ENCODE data around the gene GARIN3.
"Not testable (repeated sequence)": the region's sequence is repeated elsewhere in the genome, so short reads cannot be mapped to it uniquely, and the experiment has no call there.

GARIN3 gene

DNA sequence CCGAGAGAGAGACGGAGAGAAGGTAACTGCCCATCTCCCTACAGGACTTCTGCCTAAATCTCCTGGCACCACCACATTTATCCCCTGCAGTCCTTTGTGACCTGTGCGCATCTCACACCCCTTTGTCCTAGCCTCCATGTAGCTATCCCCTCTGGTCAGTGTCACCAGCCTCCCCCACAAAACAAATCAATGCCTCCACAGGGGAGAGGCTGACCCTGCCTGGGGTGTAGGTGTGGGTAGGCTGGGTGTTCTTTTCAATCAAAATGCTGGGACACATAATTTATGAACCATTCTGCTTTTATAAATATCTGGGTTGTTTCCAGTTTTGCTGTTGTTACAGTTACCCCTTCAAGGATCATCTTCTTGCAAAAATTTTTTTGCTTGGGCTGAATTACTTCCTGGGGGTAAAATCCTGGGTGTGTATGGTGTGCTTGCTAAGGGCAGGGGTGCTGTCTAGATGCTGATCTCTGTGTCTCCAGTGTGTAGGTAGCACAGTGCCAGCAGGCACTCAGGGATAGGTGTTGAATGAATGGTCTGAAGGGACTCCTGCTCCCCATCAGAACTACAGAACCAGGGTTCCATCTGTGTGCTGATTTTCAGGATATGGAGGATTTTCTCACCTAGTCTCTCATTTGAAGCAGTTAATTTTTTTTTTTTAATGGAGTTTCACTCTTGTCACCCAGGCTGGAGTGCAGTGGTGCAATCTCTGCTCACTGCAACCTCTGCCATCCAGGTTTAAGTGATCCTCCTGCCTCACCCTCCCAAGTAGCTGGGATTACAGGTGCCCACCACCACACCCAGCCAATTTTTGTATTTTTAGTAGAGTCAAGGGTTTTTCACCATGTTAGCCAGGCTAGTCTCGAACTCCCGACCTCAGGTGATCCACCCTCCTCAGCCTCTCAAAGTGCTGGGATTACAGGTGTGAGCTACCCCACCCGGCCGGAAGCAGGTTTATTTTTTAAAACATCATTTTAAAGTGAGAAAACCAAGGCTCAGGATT, at the start of gene GARIN3:
Gene GARIN3, minus strand, starts transcription at position 51 of the 1,000 bp plus-strand sequence. CDS start 96 bp downstream, outside the sequence.
- Mint-ChIP-seq H3K27me3 (ENCODE audit: low read depth) (no peaks in the 10 kb centered on the region), H3K4me1 (ENCODE audit: low read depth) (peaks cover 65% of the 10 kb centered on the region), H3K36me3 (ENCODE audit: low read depth) (peaks cover 6% of the 10 kb centered on the region), H3K4me3 (peak within 1 kb of the TSS; percentile 36), H3K9me3 (peaks cover 6% of the 10 kb centered on the region), H3K27ac (peak within 1 kb of the TSS; percentile 91)

DNA sequence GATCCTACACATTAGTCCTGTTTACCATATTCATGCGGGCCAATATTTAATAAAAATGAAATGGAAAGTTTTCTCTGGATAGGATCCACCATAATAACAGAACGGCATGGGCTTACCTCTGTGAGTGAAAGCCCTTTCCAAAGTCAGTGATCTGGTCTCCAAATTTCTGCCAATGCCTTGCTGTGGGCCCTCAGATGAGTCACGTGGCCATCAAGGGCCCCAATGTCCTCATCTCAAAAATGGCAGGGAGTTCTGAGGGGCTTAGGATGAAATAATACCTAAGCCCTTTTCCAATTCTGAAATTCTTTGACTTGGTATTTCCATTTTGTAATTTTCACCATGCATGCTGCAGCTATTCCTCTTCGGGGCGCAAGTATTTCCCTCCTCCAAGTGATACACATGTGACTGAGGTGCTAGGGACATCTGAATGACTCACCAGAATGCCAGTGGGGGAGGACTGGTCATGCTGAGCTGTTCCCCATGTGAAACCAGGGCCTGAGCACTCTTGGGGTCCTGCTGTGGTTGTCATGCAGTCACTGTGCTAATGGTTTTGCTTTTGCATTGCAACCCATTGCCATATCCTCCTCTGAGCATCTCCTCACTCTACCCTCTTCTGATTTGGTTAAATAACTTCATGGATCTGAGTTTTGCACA, 49.6 kb upstream of the GARIN3 start:
- H3K9me3 Mint-ChIP-seq = no peaks in the 10 kb centered on the region
- H3K27me3 Mint-ChIP-seq (ENCODE audit: low read depth) = no peaks in the 10 kb centered on the region
- peaks cover 89% of the 10 kb centered on the region for H3K36me3 Mint-ChIP-seq (ENCODE audit: low read depth)
- H3K4me3 Mint-ChIP-seq = peak overlapping the region; percentile 62
- peaks cover 92% of the 10 kb centered on the region for H3K4me1 Mint-ChIP-seq (ENCODE audit: low read depth)
- peak overlapping the region; percentile 94 for H3K27ac Mint-ChIP-seq

DNA sequence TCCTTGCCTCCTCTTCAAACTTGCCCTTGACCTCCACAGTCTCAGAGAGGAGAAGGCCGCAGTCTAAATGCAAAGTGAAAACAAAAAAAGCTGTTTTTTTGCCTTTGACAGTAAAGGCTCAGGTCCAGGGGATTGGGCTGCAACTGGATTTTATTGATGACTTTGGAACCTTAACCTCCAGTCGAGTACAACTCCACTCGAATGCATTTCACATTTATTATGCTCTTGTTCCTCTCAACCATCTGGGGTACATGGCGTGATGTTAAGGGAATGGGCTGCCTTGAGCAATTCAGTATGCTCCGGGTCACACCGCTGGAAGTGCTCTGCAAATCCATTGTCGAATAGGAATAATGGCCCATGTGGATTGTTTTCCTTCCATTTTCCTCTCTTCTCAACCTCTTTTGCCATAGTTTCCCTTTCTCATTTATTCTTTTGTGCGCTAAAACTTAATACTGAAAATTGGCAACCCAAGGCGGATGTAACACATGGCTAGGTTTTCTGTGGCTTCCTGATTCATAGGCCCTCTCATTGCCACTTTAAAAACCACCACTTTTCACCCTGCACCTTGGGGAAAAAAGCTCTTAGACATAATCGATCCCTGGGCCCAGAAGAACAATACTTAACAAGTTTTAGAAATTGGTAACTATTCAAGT, 48.9 kb upstream of the GARIN3 start:
- Mint-ChIP-seq H3K4me1 (ENCODE audit: low read depth) (peaks cover 91% of the 10 kb centered on the region), H3K36me3 (ENCODE audit: low read depth) (peaks cover 87% of the 10 kb centered on the region), H3K4me3 (peak overlapping the region; percentile 62), H3K27ac (peak overlapping the region; percentile 94), H3K9me3 (no peaks in the 10 kb centered on the region), H3K27me3 (ENCODE audit: low read depth) (no peaks in the 10 kb centered on the region)

DNA sequence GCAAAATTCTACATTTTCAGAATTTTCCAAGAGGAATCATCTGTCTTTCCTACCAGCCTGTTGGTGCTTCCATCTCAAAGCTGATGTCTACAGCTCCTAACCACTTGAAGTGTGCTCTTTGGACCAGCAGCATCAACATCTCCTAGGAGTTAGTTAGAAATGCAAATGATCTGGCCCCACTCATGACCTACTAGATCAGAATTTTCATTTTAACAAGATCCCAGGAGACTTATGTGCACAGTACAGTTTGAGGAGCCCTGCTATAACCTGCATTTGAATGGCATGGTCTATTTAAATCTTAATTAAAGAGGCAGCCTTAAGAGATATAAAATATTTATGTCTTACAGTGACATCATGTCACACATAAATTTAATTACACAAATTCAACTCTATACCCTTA, 48.4 kb upstream of the GARIN3 start:
- Mint-ChIP-seq H3K27ac (peak overlapping the region; percentile 94), H3K4me3 (peak overlapping the region; percentile 19)

DNA sequence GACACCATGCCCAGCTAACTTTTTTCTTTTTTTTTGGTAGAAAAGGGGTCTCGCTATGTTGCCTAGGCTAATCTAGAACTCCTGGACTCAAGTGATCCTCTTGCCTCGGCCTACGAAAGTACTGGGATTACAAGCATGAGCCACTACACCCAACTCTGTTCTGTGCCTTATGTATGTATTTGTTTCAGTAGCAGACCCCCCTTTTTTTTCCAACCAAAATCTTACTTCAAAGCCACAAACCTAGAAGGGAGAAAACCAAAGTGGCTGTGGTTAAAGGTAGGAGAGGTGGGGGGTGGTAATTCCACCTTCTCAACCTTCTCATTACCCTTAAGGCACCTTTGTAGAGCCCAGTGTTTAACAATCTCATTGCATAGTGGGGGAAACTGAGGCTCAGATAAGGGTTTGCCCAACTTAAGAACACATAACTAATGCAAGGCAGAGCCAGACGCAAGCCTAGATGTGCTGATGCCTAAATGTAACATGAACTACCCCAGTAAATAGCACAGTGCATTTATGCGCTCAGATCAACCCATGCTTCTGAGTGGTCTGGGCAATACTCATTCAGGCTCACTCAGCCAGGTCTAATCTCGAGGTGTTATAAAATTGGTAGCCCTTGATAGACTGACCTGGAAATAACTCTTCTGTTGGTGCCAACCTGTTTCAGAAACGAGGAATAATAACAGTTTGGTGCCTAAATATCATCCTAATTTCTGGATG, 47.6 kb upstream of the GARIN3 start:
- H3K4me1 Mint-ChIP-seq (ENCODE audit: low read depth) = peaks cover 82% of the 10 kb centered on the region

More for the DNA sequence above, 48.4 kb upstream of the GARIN3 start:
- Mint-ChIP-seq H3K9me3 (no peaks in the 10 kb centered on the region), H3K4me1 (ENCODE audit: low read depth) (peaks cover 86% of the 10 kb centered on the region), H3K36me3 (ENCODE audit: low read depth) (peaks cover 82% of the 10 kb centered on the region), H3K27me3 (ENCODE audit: low read depth) (no peaks in the 10 kb centered on the region)

DNA sequence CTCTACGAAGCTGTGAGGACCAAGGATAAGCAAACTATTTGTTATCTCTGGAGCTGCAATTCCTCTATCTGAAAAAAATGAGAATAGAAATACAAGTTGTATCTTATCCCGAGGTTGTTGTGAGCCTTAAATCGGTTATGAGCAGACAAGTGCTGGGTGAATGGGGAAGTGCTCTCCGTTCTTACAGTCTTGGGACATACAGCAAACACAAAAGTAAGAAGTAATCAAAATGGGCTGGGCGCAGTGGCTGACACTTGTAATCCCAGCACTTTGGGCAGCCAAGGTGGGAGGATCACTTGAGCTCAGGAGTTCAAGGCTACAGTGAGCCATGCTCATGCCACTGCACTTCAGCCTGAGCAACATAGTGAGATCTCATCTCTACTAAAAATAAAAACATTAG, 46.2 kb upstream of the GARIN3 start:
- Mint-ChIP-seq H3K4me1 (ENCODE audit: low read depth) (peaks cover 83% of the 10 kb centered on the region), H3K27me3 (ENCODE audit: low read depth) (no peaks in the 10 kb centered on the region), H3K4me3 (peak overlapping the region; percentile 32), H3K36me3 (ENCODE audit: low read depth) (peaks cover 84% of the 10 kb centered on the region), H3K9me3 (no peaks in the 10 kb centered on the region), H3K27ac (peak overlapping the region; percentile 94)

More for the DNA sequence above, 47.6 kb upstream of the GARIN3 start:
- H3K27ac Mint-ChIP-seq = peak overlapping the region; percentile 94
- H3K4me3 Mint-ChIP-seq = peak overlapping the region; percentile 30
- H3K36me3 Mint-ChIP-seq (ENCODE audit: low read depth) = peaks cover 80% of the 10 kb centered on the region
- H3K27me3 Mint-ChIP-seq (ENCODE audit: low read depth) = no peaks in the 10 kb centered on the region
- H3K9me3 Mint-ChIP-seq = no peaks in the 10 kb centered on the region

DNA sequence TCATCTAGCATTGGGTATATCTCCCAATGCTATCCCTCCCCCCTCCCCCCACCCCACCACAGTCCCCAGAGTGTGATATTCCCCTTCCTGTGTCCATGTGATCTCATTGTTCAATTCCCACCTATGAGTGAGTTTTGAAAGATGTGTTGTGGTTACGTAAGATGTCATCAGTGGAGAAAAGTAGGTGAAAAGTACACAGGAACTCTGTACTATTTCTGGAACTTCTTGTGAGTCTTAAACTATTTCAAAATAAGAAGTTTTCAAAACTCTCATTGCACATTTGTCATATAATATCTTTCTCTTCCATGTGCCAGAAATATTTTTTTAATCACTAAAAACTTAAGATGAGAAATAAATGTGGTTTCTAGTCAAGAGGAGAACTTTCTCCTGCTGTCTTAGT, 44.6 kb upstream of the GARIN3 start:
- Mint-ChIP-seq H3K4me3 (peak overlapping the region; percentile 12), H3K27ac (peak overlapping the region; percentile 70), H3K4me1 (ENCODE audit: low read depth) (peaks cover 78% of the 10 kb centered on the region), H3K36me3 (ENCODE audit: low read depth) (peaks cover 82% of the 10 kb centered on the region)
- not testable (repeated sequence) for H3K27me3 Mint-ChIP-seq (ENCODE audit: low read depth); H3K9me3 Mint-ChIP-seq

DNA sequence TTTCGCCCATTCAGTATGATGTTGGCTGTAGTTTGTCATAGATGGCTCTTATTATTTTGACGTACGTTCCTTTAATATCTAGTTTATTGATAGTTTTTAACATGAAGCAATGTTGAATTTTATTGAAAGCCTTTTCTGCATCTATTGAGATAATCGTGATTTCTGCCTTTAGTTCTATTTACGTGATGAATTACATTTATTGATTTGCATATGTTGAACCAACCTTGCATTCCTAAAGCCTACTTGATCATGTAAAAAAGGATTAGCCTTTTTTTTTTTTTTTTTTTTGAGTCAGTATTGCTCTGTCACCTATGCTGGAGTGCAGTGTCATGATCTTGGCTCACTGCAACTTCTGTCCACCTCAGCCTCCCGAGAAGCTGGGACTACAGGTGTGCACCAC, 39.6 kb upstream of the GARIN3 start:
- H3K27ac Mint-ChIP-seq = no peak overlapping the region
- no peak overlapping the region for H3K4me3 Mint-ChIP-seq
- H3K4me1 Mint-ChIP-seq (ENCODE audit: low read depth) = peaks cover 64% of the 10 kb centered on the region

DNA sequence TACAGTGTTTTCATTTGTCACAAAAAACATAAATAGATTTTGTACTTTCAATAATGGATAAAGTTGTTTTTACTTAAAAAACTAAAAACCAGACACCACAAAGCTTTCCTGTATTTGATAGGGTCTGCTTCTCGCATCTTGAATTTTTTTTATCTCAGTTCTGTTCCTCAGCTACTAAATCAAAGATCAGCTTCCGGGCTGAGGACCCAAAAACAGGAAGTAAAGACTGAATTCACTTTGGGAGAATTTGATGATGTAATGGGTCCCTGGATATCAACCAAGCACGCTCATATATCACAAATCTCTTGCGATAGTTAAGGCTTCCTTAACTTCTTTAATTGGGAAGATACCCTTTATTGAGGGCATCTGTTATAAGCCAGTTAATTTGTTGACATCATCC, 38.7 kb upstream of the GARIN3 start:
- no peaks in the 10 kb centered on the region for H3K27me3 Mint-ChIP-seq (ENCODE audit: low read depth)
- H3K9me3 Mint-ChIP-seq = no peaks in the 10 kb centered on the region
- peak overlapping the region; percentile 73 for H3K27ac Mint-ChIP-seq
- H3K4me1 Mint-ChIP-seq (ENCODE audit: low read depth) = peaks cover 66% of the 10 kb centered on the region
- H3K36me3 Mint-ChIP-seq (ENCODE audit: low read depth) = peaks cover 62% of the 10 kb centered on the region
- peak overlapping the region; percentile 28 for H3K4me3 Mint-ChIP-seq

More for the DNA sequence above, 39.6 kb upstream of the GARIN3 start:
- peaks cover 59% of the 10 kb centered on the region for H3K36me3 Mint-ChIP-seq (ENCODE audit: low read depth)
- no peaks in the 10 kb centered on the region for H3K27me3 Mint-ChIP-seq (ENCODE audit: low read depth)
- no peaks in the 10 kb centered on the region for H3K9me3 Mint-ChIP-seq

DNA sequence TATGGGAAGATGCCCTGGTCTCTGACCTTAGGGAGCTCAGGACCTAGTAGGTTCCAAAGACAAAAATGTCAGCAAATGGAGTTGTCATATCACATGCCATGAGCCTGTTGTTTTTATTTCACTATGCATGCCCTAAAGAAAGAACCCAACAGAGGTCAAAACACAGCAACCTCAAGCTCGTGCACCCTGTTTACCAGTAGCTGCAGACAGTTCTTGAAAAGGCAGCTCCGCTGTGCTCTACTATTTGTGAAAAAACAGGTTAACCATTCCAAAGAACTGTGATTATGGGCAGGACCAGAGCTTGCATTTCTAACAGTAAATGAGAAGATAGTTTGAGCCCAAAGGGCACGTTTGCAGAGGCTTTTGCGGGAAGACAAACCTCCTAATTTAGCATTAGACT, 37.4 kb upstream of the GARIN3 start:
- H3K36me3 Mint-ChIP-seq (ENCODE audit: low read depth) = peaks cover 66% of the 10 kb centered on the region
- no peaks in the 10 kb centered on the region for H3K9me3 Mint-ChIP-seq
- peak overlapping the region; percentile 56 for H3K4me3 Mint-ChIP-seq
- H3K27ac Mint-ChIP-seq = peak overlapping the region; percentile 73
- H3K27me3 Mint-ChIP-seq (ENCODE audit: low read depth) = no peaks in the 10 kb centered on the region
- peaks cover 73% of the 10 kb centered on the region for H3K4me1 Mint-ChIP-seq (ENCODE audit: low read depth)

DNA sequence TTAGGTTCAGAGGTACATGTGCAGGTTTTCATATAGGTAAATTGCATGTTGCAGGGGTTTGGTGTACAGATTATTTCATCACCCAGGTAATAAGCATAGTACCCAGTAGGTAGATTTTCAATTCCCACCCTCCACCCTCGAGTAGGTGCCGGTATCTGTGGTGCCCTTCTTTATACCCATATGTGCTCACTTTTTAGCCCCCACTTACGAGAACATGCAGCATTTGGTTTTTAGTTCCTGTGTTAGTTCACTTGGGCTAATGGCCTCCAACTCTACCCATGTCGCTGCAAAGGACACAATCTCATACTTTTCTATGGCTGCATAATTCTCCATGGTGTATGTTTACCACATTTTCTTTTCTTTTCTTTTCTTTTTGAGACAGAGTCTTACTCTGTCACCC, 35.8 kb upstream of the GARIN3 start:
- peaks cover 73% of the 10 kb centered on the region for H3K4me1 Mint-ChIP-seq (ENCODE audit: low read depth)

DNA sequence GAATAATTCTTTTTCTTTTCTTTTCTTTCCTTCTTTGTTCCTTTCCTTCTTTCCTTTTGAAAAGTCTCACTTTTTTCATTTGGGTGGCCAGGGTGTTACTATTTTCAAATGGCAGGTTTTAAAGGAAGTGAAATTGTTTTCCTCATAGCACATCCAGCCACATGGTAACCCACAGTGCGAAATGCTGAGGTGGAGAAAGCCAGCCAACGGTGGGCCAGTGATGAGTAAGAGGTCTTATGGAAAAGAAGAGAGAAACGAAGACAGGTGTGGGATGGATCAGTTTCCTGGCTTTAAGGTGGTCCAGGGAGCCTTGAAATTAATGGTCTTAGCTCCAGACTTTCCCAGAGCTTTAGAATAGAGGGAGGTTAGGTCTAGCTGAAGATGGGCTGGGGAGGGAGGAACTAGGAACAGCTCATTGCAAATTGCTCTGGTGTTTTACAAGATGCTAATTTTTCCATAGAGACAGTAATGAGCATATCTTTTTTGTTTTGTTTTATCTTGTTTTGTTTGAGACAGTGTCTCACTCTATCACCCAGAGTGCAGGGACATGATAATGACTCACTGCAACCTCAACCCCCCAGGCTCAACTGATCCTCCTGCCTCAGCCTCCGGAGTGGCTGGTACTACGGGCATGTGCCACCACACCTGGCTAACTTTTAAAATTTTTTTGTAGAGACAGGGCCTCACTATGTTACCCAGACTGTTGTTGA, 32.4 kb upstream of the GARIN3 start:
- Mint-ChIP-seq H3K4me3 (peak overlapping the region; percentile 70), H3K27me3 (ENCODE audit: low read depth) (no peaks in the 10 kb centered on the region), H3K9me3 (no peaks in the 10 kb centered on the region), H3K4me1 (ENCODE audit: low read depth) (peaks cover 81% of the 10 kb centered on the region), H3K27ac (peak overlapping the region; percentile 80), H3K36me3 (ENCODE audit: low read depth) (peaks cover 61% of the 10 kb centered on the region)

More for the DNA sequence above, 35.8 kb upstream of the GARIN3 start:
- Mint-ChIP-seq H3K9me3 (no peaks in the 10 kb centered on the region), H3K4me3 (peak overlapping the region; percentile 23), H3K27me3 (ENCODE audit: low read depth) (no peaks in the 10 kb centered on the region), H3K36me3 (ENCODE audit: low read depth) (peaks cover 59% of the 10 kb centered on the region), H3K27ac (peak overlapping the region; percentile 46)

DNA sequence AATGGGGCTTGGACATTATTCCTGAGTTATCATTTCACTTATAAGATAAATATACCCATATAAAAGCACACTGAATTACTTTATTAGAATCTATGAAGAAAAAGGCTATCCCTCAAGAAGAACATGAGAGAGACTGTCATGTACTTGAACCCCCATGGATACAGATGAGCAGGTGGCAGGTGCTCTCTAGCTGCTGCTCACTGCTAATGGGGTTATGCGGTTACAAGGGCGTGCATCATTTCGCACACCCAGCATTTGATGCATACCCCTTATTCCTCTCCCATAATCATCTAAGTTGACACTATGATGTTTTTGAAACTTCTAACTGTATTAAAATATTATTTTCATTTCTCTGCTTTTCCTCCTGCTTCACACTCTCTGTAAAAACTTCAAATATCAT, 31.0 kb upstream of the GARIN3 start:
- Mint-ChIP-seq H3K9me3 (peaks cover 2% of the 10 kb centered on the region), H3K4me1 (ENCODE audit: low read depth) (peaks cover 82% of the 10 kb centered on the region), H3K27me3 (ENCODE audit: low read depth) (no peaks in the 10 kb centered on the region), H3K36me3 (ENCODE audit: low read depth) (peaks cover 64% of the 10 kb centered on the region), H3K27ac (peak overlapping the region; percentile 82), H3K4me3 (peak overlapping the region; percentile 45)
